ENCODE results near the gene MUC6.

Gene MUC6

GRCh38 chr11:965206-965775, 71.2 kb downstream of the MUC6 start:
- Histone ChIP-seq H3K27me3 (ENCODE audit: control insufficient read depth, insufficient read depth, low read length, poor library complexity, severe bottlenecking) (no peaks in the 10 kb centered on the region), H3K4me3 (ENCODE audit: insufficient read depth, low read depth, low read length) (no peak overlapping the region), H3K36me3 (ENCODE audit: control insufficient read depth, insufficient read depth, low read length) (peaks cover 30% of the 10 kb centered on the region), H3K9me3 (ENCODE audit: control insufficient read depth, low read length) (no peaks in the 10 kb centered on the region), H3K4me1 (ENCODE audit: control insufficient read depth, insufficient read depth, low read length) (no peaks in the 10 kb centered on the region), H3K27ac (ENCODE audit: insufficient read depth, low read depth, low read length, poor library complexity, severe bottlenecking) (no peak overlapping the region)
- 88 to 90% methylated on average over 13 of the region's 13 CpGs for WGBS, 2 experiments

GRCh38 chr11:963852-964251, 72.7 kb downstream of the MUC6 start:
- H3K4me1 ChIP-seq (ENCODE audit: control insufficient read depth, insufficient read depth, low read length), result no peaks in the 10 kb centered on the region
- no peaks in the 10 kb centered on the region for H3K9me3 ChIP-seq (ENCODE audit: control insufficient read depth, low read length)
- H3K4me3 ChIP-seq (ENCODE audit: insufficient read depth, low read depth, low read length), result no peak overlapping the region
- H3K27me3 ChIP-seq (ENCODE audit: control insufficient read depth, insufficient read depth, low read length, poor library complexity, severe bottlenecking), result no peaks in the 10 kb centered on the region
- WGBS, 2 experiments, result 95 to 97% methylated on average over 7 of the region's 7 CpGs
- H3K27ac ChIP-seq (ENCODE audit: insufficient read depth, low read depth, low read length, poor library complexity, severe bottlenecking), result no peak overlapping the region
- peaks cover 30% of the 10 kb centered on the region for H3K36me3 ChIP-seq (ENCODE audit: control insufficient read depth, insufficient read depth, low read length)

All from ectodermal cell (in vitro differentiated cells).